Neuronal stem cell (in vitro differentiated cells): ENCODE data around the gene COA1.
"Not testable (repeated sequence)": the region's sequence is repeated elsewhere in the genome, so short reads cannot be mapped to it uniquely, and the experiment has no call there.

ENCODE experiments used
- DNase-seq: peaks from one replicate; pipeline ENCODE4 v3.0.0-alpha.2; 2013; ENCODE audit warnings: low spot score
- H2AFZ ChIP-seq: one replicate; pipeline ENCODE4 v1.6.1; 2013; ENCODE audit warnings: mild to moderate bottlenecking, low read length, inconsistent platforms
- H2AK5ac ChIP-seq: 2 replicates; pipeline ENCODE4 v1.6.1; 2013; ENCODE audit warnings: low read depth, mild to moderate bottlenecking, inconsistent platforms, low read length, moderate library complexity, mixed read lengths
- H2BK120ac ChIP-seq: 2 replicates; pipeline ENCODE4 v1.6.1; 2013; ENCODE audit warnings: low read depth, mild to moderate bottlenecking, inconsistent platforms, low read length, moderate library complexity, mixed read lengths
- H2BK12ac ChIP-seq: one replicate; pipeline ENCODE4 v1.6.1; 2013; ENCODE audit warnings: low read length, inconsistent platforms
- H2BK15ac ChIP-seq: 2 replicates; pipeline ENCODE4 v1.6.1; 2013; ENCODE audit warnings: mild to moderate bottlenecking, low read length, inconsistent platforms, mixed read lengths
- H2BK5ac ChIP-seq: one replicate; pipeline ENCODE4 v1.6.1; 2013; ENCODE audit warnings: inconsistent platforms, mild to moderate bottlenecking, low read length, moderate library complexity
- H3K14ac ChIP-seq: one replicate; pipeline ENCODE4 v1.6.1; 2013; ENCODE audit warnings: low read length, inconsistent platforms
- H3K18ac ChIP-seq: 2 replicates; pipeline ENCODE4 v1.6.1; 2013; ENCODE audit warnings: low read length, inconsistent platforms
- H3K23ac ChIP-seq: 2 replicates; pipeline ENCODE4 v1.6.1; 2013; ENCODE audit warnings: low read depth, mild to moderate bottlenecking, mixed read lengths, low read length, inconsistent platforms; ENCODE audit not compliant: poor library complexity
- H3K27ac ChIP-seq: replicated peaks from 3 replicates; pipeline ENCODE4 v1.5.1; 2013; ENCODE audit warnings: low read length, inconsistent platforms
- H3K27me3 ChIP-seq, 3 experiments: 2 replicates each; pipeline ENCODE4 v1.6.1; 2013; ENCODE audit warnings: low read length in 3 of 3, mild to moderate bottlenecking in 2 of 3, inconsistent platforms in 1 of 3, low read depth in 1 of 3, mixed read lengths in 1 of 3, moderate library complexity in 1 of 3; ENCODE audit not compliant: control insufficient read depth in 3 of 3, insufficient read depth in 3 of 3
- H3K36me3 ChIP-seq, 2 donors: replicated peaks in 1 of 2; 2 replicates each; pipeline ENCODE4 v1.6.1; 2013; ENCODE audit warnings: low read length in 2 of 2; ENCODE audit not compliant: control insufficient read depth in 2 of 2, insufficient read depth in 2 of 2
- H3K4ac ChIP-seq: 2 replicates; pipeline ENCODE4 v1.6.1; 2013; ENCODE audit warnings: inconsistent platforms, mild to moderate bottlenecking, low read length, moderate library complexity
- H3K4me1 ChIP-seq, 2 donors: 1 replicate in 1 of 2; 2 replicates in 1 of 2; pipeline ENCODE4 v1.6.1; 2013; ENCODE audit warnings: low read length in 2 of 2, low read depth in 1 of 2; ENCODE audit not compliant: control insufficient read depth in 2 of 2, insufficient read depth in 1 of 2
- H3K4me2 ChIP-seq: one replicate; pipeline ENCODE4 v1.6.1; 2013; ENCODE audit warnings: mild to moderate bottlenecking, low read length, inconsistent platforms; ENCODE audit not compliant: insufficient read depth, poor library complexity, severe bottlenecking
- H3K4me3 ChIP-seq, 2 donors: 2 replicates each; pipeline ENCODE4 v1.5.1; 2013; ENCODE audit warnings: low read length in 2 of 2, mild to moderate bottlenecking in 2 of 2, inconsistent platforms in 1 of 2, moderate library complexity in 1 of 2
- H3K79me1 ChIP-seq: one replicate; pipeline ENCODE4 v1.6.1; 2013; ENCODE audit warnings: low read depth, mild to moderate bottlenecking, inconsistent platforms, low read length, moderate library complexity
- H3K9ac ChIP-seq: one replicate; pipeline ENCODE4 v1.6.1; 2013; ENCODE audit warnings: mild to moderate bottlenecking, low read depth, low read length, inconsistent platforms; ENCODE audit not compliant: poor library complexity
- H3K9me3 ChIP-seq, 2 donors: replicated peaks in 1 of 2; 2 replicates each; pipeline versions ENCODE3 to v1.6.1; 2013; ENCODE audit warnings: low read length in 2 of 2, mild to moderate bottlenecking in 2 of 2, inconsistent platforms in 1 of 2, low read depth in 1 of 2, mixed read lengths in 1 of 2, moderate library complexity in 1 of 2; ENCODE audit not compliant: control insufficient read depth in 2 of 2, insufficient read depth in 1 of 2
- H4K8ac ChIP-seq: one replicate; pipeline ENCODE4 v1.6.1; 2013; ENCODE audit warnings: low read depth, mild to moderate bottlenecking, inconsistent platforms, low read length, moderate library complexity
- H4K91ac ChIP-seq: one replicate; pipeline ENCODE4 v1.6.1; 2013; ENCODE audit warnings: low read length, low read depth, mild to moderate bottlenecking, inconsistent platforms; ENCODE audit not compliant: poor library complexity
- WGBS, 2 donors: extraction: QIAGEN DNeasy Blood & Tissue Kit; methylation state at CpG; one replicate each; pipeline ENCODE4 v1.1.7; 2013; ENCODE audit warnings: missing lambda C conversion rate in 2 of 2, mixed read lengths in 1 of 2; ENCODE audit not compliant: insufficient read length in 2 of 2, insufficient replicate concordance in 1 of 2; ENCODE audit errors: extremely low coverage in 2 of 2; 5-methylcytosine and 5-hydroxymethylcytosine counted together

COA1 gene

DNA sequence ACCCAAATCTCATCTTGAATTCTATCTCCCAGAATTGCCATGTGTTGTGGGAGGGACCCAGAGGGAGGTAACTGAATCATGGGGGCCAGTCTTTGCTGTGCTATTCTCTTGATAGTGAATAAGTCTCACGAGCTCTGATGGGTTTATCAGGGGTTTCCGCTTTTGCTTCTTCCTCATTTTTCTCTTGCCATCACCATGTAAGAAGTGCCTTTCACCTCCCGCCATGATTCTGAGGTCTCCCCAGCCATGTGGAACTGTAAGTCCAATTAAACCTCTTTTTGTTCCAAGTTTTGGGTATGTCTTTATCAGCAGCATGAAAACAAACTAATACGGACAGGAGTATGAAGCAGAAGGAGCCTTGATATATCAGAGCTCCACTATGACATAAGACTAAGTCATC is 41.5 kb downstream of the COA1 start:
- not testable (repeated sequence) for H3K18ac ChIP-seq, H3K4me3 ChIP-seq, H3K4me1 ChIP-seq, H2AK5ac ChIP-seq, H2BK15ac ChIP-seq, H2AFZ ChIP-seq, H3K23ac ChIP-seq, H3K14ac ChIP-seq, H3K27ac ChIP-seq, H3K79me1 ChIP-seq, H2BK5ac ChIP-seq, H2BK12ac ChIP-seq, H4K8ac ChIP-seq, H3K36me3 ChIP-seq, H3K4ac ChIP-seq, H2BK120ac ChIP-seq, H4K91ac ChIP-seq, H3K9ac ChIP-seq, H3K27me3 ChIP-seq, H3K4me2 ChIP-seq, DNase-seq
- H3K9me3 ChIP-seq, result peaks cover 4 to 32% of the 10 kb centered on the region in 2 donors
- WGBS, 2 donors, result no CpG with 5 or more reads among the region's 4 CpGs

- Histone ChIP-seq H2AFZ (no peak overlapping the region), H3K9ac (no peak overlapping the region), H3K36me3 (no peaks in the 10 kb centered on the region), H3K79me1 (peaks cover 6% of the 10 kb centered on the region), H2AK5ac (no peak overlapping the region), H3K4me2 (no peak overlapping the region), H3K27me3 (no peaks in the 10 kb centered on the region), H3K23ac (no peak overlapping the region), H4K91ac (no peak overlapping the region), H2BK15ac (no peak overlapping the region), H2BK120ac (no peak overlapping the region), H3K4me1 (no peaks in the 10 kb centered on the region), H3K14ac (no peak overlapping the region), H3K4me3 (no peak overlapping the region), H4K8ac (no peak overlapping the region), H2BK5ac (no peak overlapping the region), H3K4ac (no peak overlapping the region), H2BK12ac (no peak overlapping the region), H3K27ac (no peak overlapping the region), H3K18ac (no peak overlapping the region), H3K9me3 (peaks cover 4 to 32% of the 10 kb centered on the region in 2 donors)
- WGBS, 2 donors, result no CpG with 5 or more reads among the region's 2 CpGs
- DNase-seq, result no peak
These were observed 42.3 kb downstream of the COA1 start for GRCh38 chr7:43686991-43687390.

GRCh38 chr7:43680736-43681135 is 48.6 kb downstream of the COA1 start:
- WGBS, 2 donors, result no CpG with 5 or more reads among the region's 3 CpGs
- H3K36me3 ChIP-seq, result no peaks in the 10 kb centered on the region
- no peak overlapping the region for H2AFZ ChIP-seq
- no peak overlapping the region for H3K27ac ChIP-seq
- H3K4me3 ChIP-seq, result no peak overlapping the region
- H2AK5ac ChIP-seq, result no peak overlapping the region
- H3K4me1 ChIP-seq, result no peaks in the 10 kb centered on the region
- H3K14ac ChIP-seq, result no peak overlapping the region
- H3K27me3 ChIP-seq, result no peaks in the 10 kb centered on the region
- H2BK12ac ChIP-seq, result no peak overlapping the region
- H2BK5ac ChIP-seq, result no peak overlapping the region
- no peak overlapping the region for H3K4ac ChIP-seq
- no peak overlapping the region for H4K91ac ChIP-seq
- H2BK15ac ChIP-seq, result no peak overlapping the region
- H3K79me1 ChIP-seq, result no peaks in the 10 kb centered on the region
- H3K18ac ChIP-seq, result no peak overlapping the region
- H3K23ac ChIP-seq, result no peak overlapping the region
- no peak overlapping the region for H2BK120ac ChIP-seq
- no peak overlapping the region for H3K9ac ChIP-seq
- no peak overlapping the region for H3K4me2 ChIP-seq
- H4K8ac ChIP-seq, result no peak overlapping the region
- no peak for DNase-seq
- peaks cover 2 to 37% of the 10 kb centered on the region in 2 donors for H3K9me3 ChIP-seq

DNA sequence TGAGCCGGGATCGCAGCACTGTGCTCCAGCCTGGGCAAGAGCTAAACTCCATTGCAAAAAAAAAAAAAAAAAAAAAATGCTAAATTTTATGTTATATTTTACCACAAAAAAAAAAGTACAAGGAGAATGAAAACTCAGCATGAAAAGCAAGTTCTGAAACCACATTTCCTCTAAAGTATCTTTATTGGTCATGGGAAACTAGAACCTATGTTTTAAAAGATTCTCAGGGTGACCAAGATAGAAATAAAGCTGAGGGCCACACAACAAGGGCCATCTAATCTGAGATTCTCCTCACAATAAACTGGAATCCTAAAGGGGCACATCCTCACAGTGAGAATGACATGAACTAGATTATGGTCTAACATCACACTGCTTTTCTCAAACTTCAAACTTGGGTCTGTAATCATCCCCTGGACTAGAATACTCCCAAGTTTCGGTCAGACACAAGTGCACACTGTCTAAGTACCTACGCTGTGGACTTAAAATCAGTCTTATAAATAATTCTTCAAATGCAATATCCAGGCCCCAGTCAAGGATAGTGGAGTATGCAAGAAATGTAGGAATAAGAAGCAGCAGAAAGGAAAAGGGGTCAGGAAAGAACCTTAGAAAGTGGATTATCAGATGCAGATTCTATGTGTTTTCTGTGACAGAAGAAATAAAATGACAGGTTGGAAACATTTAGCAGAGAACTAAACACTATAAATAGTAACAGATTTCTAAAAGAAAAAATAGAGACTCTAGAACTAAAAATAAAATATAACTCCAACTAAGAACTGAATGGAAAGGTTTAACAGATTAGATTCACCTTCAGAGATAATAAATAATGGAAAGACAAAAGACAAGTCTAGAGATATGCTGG is 49.9 kb downstream of the COA1 start:
- WGBS, 2 donors, result no CpG with 5 or more reads among the region's 4 CpGs
- Histone ChIP-seq H3K27me3 (no peaks in the 10 kb centered on the region), H3K79me1 (no peaks in the 10 kb centered on the region), H3K9me3 (peaks cover 2 to 33% of the 10 kb centered on the region in 2 donors), H2BK15ac (no peak overlapping the region), H3K14ac (no peak overlapping the region), H3K36me3 (peaks cover 0 to 4% of the 10 kb centered on the region in 2 donors), H3K27ac (no peak overlapping the region), H3K23ac (no peak overlapping the region), H4K8ac (no peak overlapping the region), H3K18ac (no peak overlapping the region), H2BK12ac (no peak overlapping the region), H3K4me1 (no peaks in the 10 kb centered on the region), H2AK5ac (no peak overlapping the region), H3K4me2 (no peak overlapping the region), H3K4me3 (no peak overlapping the region), H2AFZ (no peak overlapping the region), H4K91ac (no peak overlapping the region), H3K9ac (no peak overlapping the region), H2BK120ac (no peak overlapping the region), H3K4ac (no peak overlapping the region), H2BK5ac (no peak overlapping the region)
- no peak for DNase-seq
